ENCODE data around the gene RARS2.

GRCh38 chr6:87628424-87628823, 38.6 kb upstream of the RARS2 start:
- no peak for TF ChIP-seq CTCF (conservative IDR thresholded peaks at IDR 0.05; ENCODE audit: low read length)
- no peak for TF ChIP-seq EZH2phosphoT487 (IDR thresholded peaks at IDR 0.05; ENCODE audit: borderline replicate concordance)
